RWPE1 (cell line): Measurements from ENCODE around the gene NR3C1.

Experiments used
- CTCF ChIA-PET: fragments of 350-600 bp; sonication (Branson Sonifier 250); formaldehyde crosslinking; extraction: SDS; loops from one replicate; lab custom pipeline; 2021; lab: Yijun Ruan, JAX
- POLR2A ChIA-PET: fragments of 400-600 bp; formaldehyde crosslinking; extraction: SDS; loops from one replicate; lab custom pipeline; 2020; ENCODE audit warnings: antibody characterized with exemption; ENCODE audit not compliant: low non-redundant PET; lab: Yijun Ruan, JAX
- DNase-seq: peaks from one replicate; pipeline ENCODE4 v3.0.0; 2012; ENCODE audit warnings: low spot score
- H3K27ac ChIP-seq: fragments of 450-650 bp; 2 replicates; pipeline ENCODE4 v1.5.1; 2017
- TF ChIP-seq, protein P1 (sequence below): fragments of 450-650 bp; conservative IDR thresholded peaks from 2 replicates; pipeline ENCODE4 v1.5.1; 2017; ENCODE audit warnings: low read depth, mild to moderate bottlenecking

NR3C1 gene

DNA sequence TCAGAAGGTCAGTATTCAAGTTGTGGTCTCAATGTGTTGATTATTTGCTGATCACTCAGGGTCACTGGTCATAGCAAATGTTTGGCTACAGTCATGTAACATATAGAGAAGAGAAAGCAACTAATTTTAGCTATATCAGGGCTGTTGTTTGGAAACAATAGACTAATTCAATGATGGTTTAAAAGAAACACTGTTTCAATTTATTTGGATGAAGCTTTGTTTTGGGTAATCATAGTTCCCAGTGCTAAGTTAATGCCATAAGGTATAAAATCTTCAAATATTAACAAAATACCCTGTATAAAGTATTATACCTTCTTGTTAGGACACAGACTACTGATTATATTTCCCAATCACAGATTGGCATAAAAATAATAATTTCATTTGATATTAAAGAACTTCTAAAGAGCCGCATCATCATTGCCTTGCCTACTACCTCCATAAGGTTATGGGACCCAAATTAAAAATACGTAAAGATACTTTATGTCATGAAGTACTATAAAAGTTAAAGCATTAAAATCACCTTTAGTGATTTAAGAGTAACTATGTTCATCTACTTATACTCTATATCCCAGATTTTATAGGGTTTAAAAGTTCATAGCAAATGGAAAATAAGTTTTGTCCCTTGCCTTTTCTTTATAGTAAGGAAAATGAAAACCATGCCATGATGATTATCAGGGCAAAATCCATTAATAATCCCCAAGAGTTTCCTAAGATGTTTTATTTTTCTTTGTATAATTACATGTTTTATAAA is 6.0 kb downstream of the NR3C1 start:
- DNase-seq = no peak
- ChIA-PET POLR2A (no interaction called here), CTCF (interaction anchor here (0.6 kb wide), 1 partner anchor 471 kb away, joined by 4 read pairs; no protein-coding TSS in a partner anchor)
- H3K27ac ChIP-seq = no peak overlapping the region
- TF ChIP-seq, protein P1, sequence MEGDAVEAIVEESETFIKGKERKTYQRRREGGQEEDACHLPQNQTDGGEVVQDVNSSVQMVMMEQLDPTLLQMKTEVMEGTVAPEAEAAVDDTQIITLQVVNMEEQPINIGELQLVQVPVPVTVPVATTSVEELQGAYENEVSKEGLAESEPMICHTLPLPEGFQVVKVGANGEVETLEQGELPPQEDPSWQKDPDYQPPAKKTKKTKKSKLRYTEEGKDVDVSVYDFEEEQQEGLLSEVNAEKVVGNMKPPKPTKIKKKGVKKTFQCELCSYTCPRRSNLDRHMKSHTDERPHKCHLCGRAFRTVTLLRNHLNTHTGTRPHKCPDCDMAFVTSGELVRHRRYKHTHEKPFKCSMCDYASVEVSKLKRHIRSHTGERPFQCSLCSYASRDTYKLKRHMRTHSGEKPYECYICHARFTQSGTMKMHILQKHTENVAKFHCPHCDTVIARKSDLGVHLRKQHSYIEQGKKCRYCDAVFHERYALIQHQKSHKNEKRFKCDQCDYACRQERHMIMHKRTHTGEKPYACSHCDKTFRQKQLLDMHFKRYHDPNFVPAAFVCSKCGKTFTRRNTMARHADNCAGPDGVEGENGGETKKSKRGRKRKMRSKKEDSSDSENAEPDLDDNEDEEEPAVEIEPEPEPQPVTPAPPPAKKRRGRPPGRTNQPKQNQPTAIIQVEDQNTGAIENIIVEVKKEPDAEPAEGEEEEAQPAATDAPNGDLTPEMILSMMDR = no peak

- ChIA-PET POLR2A (no interaction called here), CTCF (interaction anchor here (0.6 kb wide), 2 partner anchors 55 to 408 kb away, joined by 3 to 4 read pairs; no protein-coding TSS in a partner anchor)
- no peak for DNase-seq
- TF ChIP-seq, protein P1 = no peak
- no peak overlapping the region for H3K27ac ChIP-seq
Observed at GRCh38 chr5:143396353-143396940, 7.0 kb downstream of the NR3C1 start.

GRCh38 chr5:143395638-143396352 is 7.7 kb downstream of the NR3C1 start:
- DNase-seq = peak; percentile 34
- ChIA-PET CTCF (interaction anchor here (0.6 kb wide), 2 partner anchors 54 to 408 kb away, joined by 3 to 4 read pairs; no protein-coding TSS in a partner anchor), POLR2A (no interaction called here)
- H3K27ac ChIP-seq = no peak overlapping the region
- TF ChIP-seq, protein P1 = no peak

DNA sequence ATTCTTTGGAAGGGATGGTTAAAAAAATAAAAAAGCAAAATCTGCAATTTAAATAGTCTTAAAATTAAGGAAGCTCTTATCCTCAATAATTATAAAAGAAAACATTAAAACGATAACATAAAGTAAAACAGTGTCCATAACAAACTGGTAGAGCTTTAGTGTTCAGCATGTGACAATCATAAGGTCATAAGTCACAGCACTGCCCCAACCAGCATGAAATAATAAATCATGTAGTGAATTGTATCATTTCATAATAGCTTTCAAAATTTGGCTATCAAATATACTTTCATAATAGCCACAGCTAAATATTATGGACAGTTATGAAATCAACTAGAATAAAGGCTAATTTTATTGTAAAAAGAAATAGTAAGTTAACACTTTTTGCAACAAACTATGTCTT is 10.0 kb downstream of the NR3C1 start:
- ChIA-PET CTCF (no interaction called here), POLR2A (interaction anchor here (0.5 kb wide), 1 partner anchor 377 kb away, joined by 5 read pairs; no protein-coding TSS in a partner anchor)
- no peak overlapping the region for H3K27ac ChIP-seq
- no peak for DNase-seq
- TF ChIP-seq, protein P1 = no peak

GRCh38 chr5:143390941-143391340 is 12.5 kb downstream of the NR3C1 start:
- ChIA-PET POLR2A (no interaction called here), CTCF (interaction anchor here (0.5 to 1.2 kb wide), 2 partner anchors 34 to 357 kb away, joined by 3 read pairs; no protein-coding TSS in a partner anchor)
- H3K27ac ChIP-seq = no peak overlapping the region
- DNase-seq = no peak
- TF ChIP-seq, protein P1 = no peak

- no peak overlapping the region for H3K27ac ChIP-seq
- ChIA-PET CTCF (interaction anchor here (0.5 to 1.2 kb wide), 2 partner anchors 33 to 356 kb away, joined by 3 read pairs; no protein-coding TSS in a partner anchor), POLR2A (no interaction called here)
- no peak for DNase-seq
- TF ChIP-seq, protein P1 = no peak
Observed at GRCh38 chr5:143390258-143390657, 13.2 kb downstream of the NR3C1 start.
